H1 (cell line): ENCODE results near the gene KCNJ9. TPM values are rescaled to one million over a fixed set of nuclear protein-coding genes. Genes with fewer than 3 reads are reported as not detected.

ENCODE experiments used
- BRCA1 ChIP-seq: IDR thresholded peaks from 2 replicates; pipeline ENCODE4 v1.6.1; 2012; ENCODE audit warnings: low read depth, low read length, improper control_type of control experiment
- KDM5A ChIP-seq: fragments of 200-600 bp; IDR thresholded peaks from 2 replicates; pipeline ENCODE4 v1.7.1; 2012; ENCODE audit warnings: mild to moderate bottlenecking, low read length, inconsistent platforms, mixed read lengths
- MAFK ChIP-seq: IDR thresholded peaks from 2 replicates; pipeline ENCODE4 v1.6.1; 2012; ENCODE audit warnings: low read depth, mild to moderate bottlenecking, improper control_type of control experiment, low read length
- NANOG ChIP-seq: IDR thresholded peaks from 2 replicates; pipeline ENCODE4 v1.6.1; 2011; ENCODE audit warnings: low read length, low read depth, mild to moderate bottlenecking, inconsistent platforms; ENCODE audit not compliant: insufficient read depth, poor library complexity, severe bottlenecking
- POLR2AphosphoS5 ChIP-seq: IDR thresholded peaks from 2 replicates; pipeline ENCODE4 v1.6.1; 2011; ENCODE audit warnings: low read depth, low read length
- SIRT6 ChIP-seq: IDR thresholded peaks from one replicate; pipeline ENCODE4 v1.7.1; 2012; ENCODE audit warnings: low read length, inconsistent platforms
- polyA plus RNA-seq, 7 experiments: library from polyadenylated mRNA; depleted of rRNA in 3 of 7; stranded (reverse) in 5 of 7; unstranded in 2 of 7; fragments of >200 nt in 5 of 7; fragments of 200-250 nt in 2 of 7; gene quantifications; 1 replicate in 5 of 7; 2 replicates in 1 of 7; 4 replicates in 1 of 7; pipeline versions ENCODE4 v1.2.1 to v1.2.3, GENCODE V29; 2011 to 2013; ENCODE audit warnings: missing spikeins in 2 of 7, mixed read lengths in 2 of 7
- total RNA-seq: library from RNA; stranded (reverse); fragmentation: NEBNext Ultra II Directional; extraction: Animal tissue kit (Norgen Biotek cat#: 25700); gene quantifications from 2 replicates; pipeline ENCODE4 v1.2.1, GENCODE V29; 2021
- TF ChIP-seq, protein P1 (sequence below): IDR thresholded peaks from 2 replicates; pipeline ENCODE4 v1.6.1; 2012; ENCODE audit warnings: low read length, inconsistent platforms

KCNJ9 gene
- total and polyA plus RNA-seq, 2 of the 8 experiments (the other 6 are each of a cell fraction or from before 2014, with no cell fraction given), result 0.02 to 0.13 TPM

GRCh38 chr1:160096274-160097116 is 15.2 kb downstream of the KCNJ9 start (continued):
- TF ChIP-seq, protein P1, sequence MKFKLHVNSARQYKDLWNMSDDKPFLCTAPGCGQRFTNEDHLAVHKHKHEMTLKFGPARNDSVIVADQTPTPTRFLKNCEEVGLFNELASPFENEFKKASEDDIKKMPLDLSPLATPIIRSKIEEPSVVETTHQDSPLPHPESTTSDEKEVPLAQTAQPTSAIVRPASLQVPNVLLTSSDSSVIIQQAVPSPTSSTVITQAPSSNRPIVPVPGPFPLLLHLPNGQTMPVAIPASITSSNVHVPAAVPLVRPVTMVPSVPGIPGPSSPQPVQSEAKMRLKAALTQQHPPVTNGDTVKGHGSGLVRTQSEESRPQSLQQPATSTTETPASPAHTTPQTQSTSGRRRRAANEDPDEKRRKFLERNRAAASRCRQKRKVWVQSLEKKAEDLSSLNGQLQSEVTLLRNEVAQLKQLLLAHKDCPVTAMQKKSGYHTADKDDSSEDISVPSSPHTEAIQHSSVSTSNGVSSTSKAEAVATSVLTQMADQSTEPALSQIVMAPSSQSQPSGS, result no peak
- TF ChIP-seq SIRT6, result no peak
- no peak for TF ChIP-seq BRCA1
- TF ChIP-seq NANOG, result no peak
- TF ChIP-seq POLR2AphosphoS5, result no peak
- TF ChIP-seq MAFK, result no peak
- TF ChIP-seq KDM5A, result no peak
